M059J (cell line): Measurements from ENCODE around the gene SMR3B. TPM values are rescaled to one million over a fixed set of nuclear protein-coding genes. Genes with fewer than 3 reads are reported as not detected.

Experiments used
- total RNA-seq: library from RNA; depleted of rRNA; stranded (reverse); fragments of >200 nt; shearing (Covaris generic); gene quantifications from 2 replicates; pipeline ENCODE4 v1.2.3, GENCODE V29; 2014; rRNA removed

SMR3B gene
- total RNA-seq, 1 experiment from 2014 or later: not detected

Other genes with a start within 250 kb of the SMR3B start
- not detected in 2 replicates for gene PRR27, start 228.9 kb upstream of the SMR3B start, total RNA-seq
- gene ODAM, start 187.4 kb upstream of the SMR3B start, total RNA-seq: not detected in 2 replicates
- not detected in 2 replicates for gene FDCSP, start 157.0 kb upstream of the SMR3B start, total RNA-seq
- gene CSN3, start 140.5 kb upstream of the SMR3B start, total RNA-seq: not detected in 2 replicates
- not detected in 2 replicates for gene CABS1, start 48.1 kb upstream of the SMR3B start, total RNA-seq
- not detected in 2 replicates for gene SMR3A, start 22.4 kb upstream of the SMR3B start, total RNA-seq
- not detected in 2 replicates for gene OPRPN, start 14.8 kb downstream of the SMR3B start, total RNA-seq
- gene MUC7, start 89.1 kb downstream of the SMR3B start, total RNA-seq: 0.25 TPM in 1 of 2 replicates, not detected in the other
- 1.8 and 4.2 TPM in 2 replicates for gene AMTN, start 135.4 kb downstream of the SMR3B start, total RNA-seq
- not detected in 2 replicates for gene AMBN, start 209.1 kb downstream of the SMR3B start, total RNA-seq
- gene ENAM, start 245.6 kb downstream of the SMR3B start, total RNA-seq: not detected in 2 replicates